Activated naive CD8-positive, alpha-beta T cell treated with anti-CD3 and anti-CD28 coated beads, Interleukin-2, amount 50 U/mL, for 24 hours (primary cell): Measurements from ENCODE around the gene ENPP3.
"Not testable (repeated sequence)": the region's sequence is repeated elsewhere in the genome, so short reads cannot be mapped to it uniquely, and the experiment has no call there.

Experiments used
- ATAC-seq: fragments of 150-1000 bp; cut with Tn5 transposase; one replicate; pipeline ENCODE4 v1.10.0; 2021
- DNase-seq: peaks from one replicate; pipeline ENCODE4 v3.0.0; 2021
- H3K27ac Mint-ChIP-seq: one replicate; pipeline ENCODE4 v1.8.0; 2021; ENCODE audit warnings: mild to moderate bottlenecking, mixed read lengths
- H3K27me3 Mint-ChIP-seq: one replicate; pipeline ENCODE4 v1.8.0; 2021; ENCODE audit warnings: mixed read lengths
- H3K36me3 Mint-ChIP-seq: one replicate; pipeline ENCODE4 v1.8.0; 2021; ENCODE audit warnings: low read depth, mixed read lengths
- H3K4me1 Mint-ChIP-seq: one replicate; pipeline ENCODE4 v1.8.0; 2021; ENCODE audit warnings: mixed read lengths
- H3K4me3 Mint-ChIP-seq: one replicate; pipeline ENCODE4 v1.8.0; 2021; ENCODE audit warnings: mild to moderate bottlenecking, moderate library complexity, mixed read lengths
- H3K9me3 Mint-ChIP-seq: one replicate; pipeline ENCODE4 v1.8.0; 2021; ENCODE audit warnings: mixed read lengths

ENPP3 gene

GRCh38 chr6:131747821-131748353 lies 110.8 kb downstream of the ENPP3 start:
- Mint-ChIP-seq H3K27me3 (peaks cover 5% of the 10 kb centered on the region), H3K4me3 (no peak overlapping the region), H3K9me3 (no peaks in the 10 kb centered on the region), H3K27ac (no peak overlapping the region), H3K36me3 (no peaks in the 10 kb centered on the region), H3K4me1 (no peaks in the 10 kb centered on the region)
- DNase-seq (no peak), ATAC-seq (no peak)

- Mint-ChIP-seq H3K36me3 (no peaks in the 10 kb centered on the region), H3K9me3 (no peaks in the 10 kb centered on the region), H3K27ac (no peak overlapping the region), H3K27me3 (peaks cover 5% of the 10 kb centered on the region), H3K4me1 (no peaks in the 10 kb centered on the region), H3K4me3 (no peak overlapping the region)
- no peak for ATAC-seq
- DNase-seq, result no peak
Measured at GRCh38 chr6:131749023-131749422, 111.9 kb downstream of the ENPP3 start.

GRCh38 chr6:131751012-131751715 lies 114.1 kb downstream of the ENPP3 start:
- H3K4me3 Mint-ChIP-seq, H3K4me1 Mint-ChIP-seq, DNase-seq, H3K9me3 Mint-ChIP-seq, H3K27me3 Mint-ChIP-seq, H3K36me3 Mint-ChIP-seq, H3K27ac Mint-ChIP-seq, ATAC-seq: not testable (repeated sequence)

GRCh38 chr6:131754088-131754487 lies 117.0 kb downstream of the ENPP3 start:
- no peaks in the 10 kb centered on the region for H3K36me3 Mint-ChIP-seq
- no peak overlapping the region for H3K4me3 Mint-ChIP-seq
- ATAC-seq (no peak), DNase-seq (no peak)
- no peaks in the 10 kb centered on the region for H3K4me1 Mint-ChIP-seq
- no peak overlapping the region for H3K27ac Mint-ChIP-seq
- no peaks in the 10 kb centered on the region for H3K9me3 Mint-ChIP-seq
- peaks cover 11% of the 10 kb centered on the region for H3K27me3 Mint-ChIP-seq

- Mint-ChIP-seq H3K27me3 (peaks cover 11% of the 10 kb centered on the region), H3K4me1 (no peaks in the 10 kb centered on the region), H3K4me3 (no peak overlapping the region), H3K36me3 (no peaks in the 10 kb centered on the region), H3K9me3 (no peaks in the 10 kb centered on the region), H3K27ac (no peak overlapping the region)
- no peak for DNase-seq
- ATAC-seq, result no peak
Measured at GRCh38 chr6:131754715-131755567, 117.8 kb downstream of the ENPP3 start.

GRCh38 chr6:131755597-131755996 lies 118.5 kb downstream of the ENPP3 start:
- no peak overlapping the region for H3K4me3 Mint-ChIP-seq

GRCh38 chr6:131756039-131756438 lies 118.9 kb downstream of the ENPP3 start:
- Mint-ChIP-seq H3K27me3 (peaks cover 11% of the 10 kb centered on the region), H3K4me1 (no peaks in the 10 kb centered on the region), H3K27ac (no peak overlapping the region), H3K36me3 (no peaks in the 10 kb centered on the region), H3K9me3 (no peaks in the 10 kb centered on the region), H3K4me3 (no peak overlapping the region)
- DNase-seq (no peak), ATAC-seq (no peak)

More at GRCh38 chr6:131755597-131755996, 118.5 kb downstream of the ENPP3 start:
- no peaks in the 10 kb centered on the region for H3K4me1 Mint-ChIP-seq
- no peak for ATAC-seq
- no peak for DNase-seq
- H3K36me3 Mint-ChIP-seq, result no peaks in the 10 kb centered on the region
- peaks cover 11% of the 10 kb centered on the region for H3K27me3 Mint-ChIP-seq
- H3K27ac Mint-ChIP-seq, result no peak overlapping the region
- no peaks in the 10 kb centered on the region for H3K9me3 Mint-ChIP-seq

GRCh38 chr6:131758920-131759319 lies 121.8 kb downstream of the ENPP3 start:
- no peaks in the 10 kb centered on the region for H3K9me3 Mint-ChIP-seq
- DNase-seq (no peak), ATAC-seq (no peak)
- no peaks in the 10 kb centered on the region for H3K36me3 Mint-ChIP-seq
- no peaks in the 10 kb centered on the region for H3K4me1 Mint-ChIP-seq
- H3K27ac Mint-ChIP-seq, result no peak overlapping the region
- no peak overlapping the region for H3K4me3 Mint-ChIP-seq
- peaks cover 14% of the 10 kb centered on the region for H3K27me3 Mint-ChIP-seq

- Mint-ChIP-seq H3K9me3 (no peaks in the 10 kb centered on the region), H3K27ac (no peak overlapping the region), H3K36me3 (no peaks in the 10 kb centered on the region), H3K4me1 (no peaks in the 10 kb centered on the region), H3K4me3 (no peak overlapping the region), H3K27me3 (peaks cover 8% of the 10 kb centered on the region)
- DNase-seq (no peak), ATAC-seq (no peak)
Measured at GRCh38 chr6:131761060-131761761, 124.1 kb downstream of the ENPP3 start.

GRCh38 chr6:131761762-131762067 lies 124.6 kb downstream of the ENPP3 start:
- Mint-ChIP-seq H3K9me3 (no peaks in the 10 kb centered on the region), H3K27ac (no peak overlapping the region), H3K4me3 (no peak overlapping the region), H3K4me1 (no peaks in the 10 kb centered on the region), H3K27me3 (peaks cover 7% of the 10 kb centered on the region), H3K36me3 (no peaks in the 10 kb centered on the region)
- ATAC-seq, result no peak
- DNase-seq, result no peak

- Mint-ChIP-seq H3K9me3 (no peaks in the 10 kb centered on the region), H3K4me1 (no peaks in the 10 kb centered on the region), H3K27ac (no peak overlapping the region), H3K36me3 (no peaks in the 10 kb centered on the region), H3K4me3 (no peak overlapping the region), H3K27me3 (peaks cover 4% of the 10 kb centered on the region)
- DNase-seq, result no peak
- ATAC-seq, result no peak
Measured at GRCh38 chr6:131762984-131763383, 125.9 kb downstream of the ENPP3 start.

GRCh38 chr6:131763749-131764148 lies 126.6 kb downstream of the ENPP3 start:
- ATAC-seq (no peak), DNase-seq (no peak)
- H3K36me3 Mint-ChIP-seq, result no peaks in the 10 kb centered on the region

GRCh38 chr6:131764350-131764749 lies 127.2 kb downstream of the ENPP3 start:
- ATAC-seq (no peak), DNase-seq (no peak)
- no peaks in the 10 kb centered on the region for H3K36me3 Mint-ChIP-seq
- H3K9me3 Mint-ChIP-seq, result no peaks in the 10 kb centered on the region
- no peak overlapping the region for H3K4me3 Mint-ChIP-seq
- no peaks in the 10 kb centered on the region for H3K4me1 Mint-ChIP-seq
- H3K27me3 Mint-ChIP-seq, result peaks cover 6% of the 10 kb centered on the region
- no peak overlapping the region for H3K27ac Mint-ChIP-seq

More at GRCh38 chr6:131763749-131764148, 126.6 kb downstream of the ENPP3 start:
- Mint-ChIP-seq H3K4me3 (no peak overlapping the region), H3K27ac (no peak overlapping the region), H3K9me3 (no peaks in the 10 kb centered on the region), H3K4me1 (no peaks in the 10 kb centered on the region), H3K27me3 (peaks cover 6% of the 10 kb centered on the region)

GRCh38 chr6:131765081-131765803 lies 128.1 kb downstream of the ENPP3 start:
- DNase-seq (no peak), ATAC-seq (no peak)
- Mint-ChIP-seq H3K4me3 (no peak overlapping the region), H3K36me3 (no peaks in the 10 kb centered on the region), H3K9me3 (no peaks in the 10 kb centered on the region), H3K27me3 (peaks cover 9% of the 10 kb centered on the region), H3K27ac (no peak overlapping the region), H3K4me1 (no peaks in the 10 kb centered on the region)
